ENCODE data around the gene TMEM134.
"Not testable (repeated sequence)": the region's sequence is repeated elsewhere in the genome, so short reads cannot be mapped to it uniquely, and the experiment has no call there.

The TMEM134 gene

GRCh38 chr11:67466962-67467771 is 1.9 kb downstream of the TMEM134 start:
- H3K9me3 ChIP-seq (ENCODE audit: control insufficient read depth, insufficient read depth, low read length), result no peaks in the 10 kb centered on the region
- no peaks in the 10 kb centered on the region for H3K27me3 ChIP-seq (ENCODE audit: control insufficient read depth, insufficient read depth, low read length)
- no peak for DNase-seq (ENCODE audit: low read depth, low spot score)
- no peaks in the 10 kb centered on the region for H3K36me3 ChIP-seq (ENCODE audit: control insufficient read depth, insufficient read depth, low read length)
- H3K4me1 ChIP-seq (ENCODE audit: control insufficient read depth, insufficient read depth, low read length), result no peaks in the 10 kb centered on the region; the same call in 1 of the 2 replicates
- WGBS (ENCODE audit: insufficient coverage, insufficient read length), result no CpG with 5 or more reads among the region's 11 CpGs
- no peak overlapping the region for H3K27ac ChIP-seq (ENCODE audit: low read length)
- H3K4me3 ChIP-seq (ENCODE audit: low read length), result no peak overlapping the region

GRCh38 chr11:67466367-67466766 is 2.7 kb downstream of the TMEM134 start:
- no peak for DNase-seq (ENCODE audit: low read depth, low spot score)
- Histone ChIP-seq H3K27me3 (ENCODE audit: control insufficient read depth, insufficient read depth, low read length) (no peaks in the 10 kb centered on the region), H3K4me1 (ENCODE audit: control insufficient read depth, insufficient read depth, low read length) (no peaks in the 10 kb centered on the region; the same call in 1 of the 2 replicates), H3K27ac (ENCODE audit: low read length) (no peak overlapping the region), H3K4me3 (ENCODE audit: low read length) (no peak overlapping the region), H3K36me3 (ENCODE audit: control insufficient read depth, insufficient read depth, low read length) (no peaks in the 10 kb centered on the region), H3K9me3 (ENCODE audit: control insufficient read depth, insufficient read depth, low read length) (no peaks in the 10 kb centered on the region)
- no CpG with 5 or more reads among the region's 5 CpGs for WGBS (ENCODE audit: insufficient coverage, insufficient read length)

GRCh38 chr11:67465530-67465929 is 3.5 kb downstream of the TMEM134 start:
- not testable (repeated sequence) for H3K36me3 ChIP-seq (ENCODE audit: control insufficient read depth, insufficient read depth, low read length); H3K9me3 ChIP-seq (ENCODE audit: control insufficient read depth, insufficient read depth, low read length); H3K4me1 ChIP-seq (ENCODE audit: control insufficient read depth, insufficient read depth, low read length); H3K27ac ChIP-seq (ENCODE audit: low read length); H3K27me3 ChIP-seq (ENCODE audit: control insufficient read depth, insufficient read depth, low read length); DNase-seq (ENCODE audit: low read depth, low spot score)
- no CpG with 5 or more reads among the region's 2 CpGs for WGBS (ENCODE audit: insufficient coverage, insufficient read length)
- peak overlapping the region; percentile 90; the same call in 1 of the 2 replicates for H3K4me3 ChIP-seq (ENCODE audit: low read length)

- Histone ChIP-seq H3K27ac (ENCODE audit: low read length) (no peak overlapping the region), H3K36me3 (ENCODE audit: control insufficient read depth, insufficient read depth, low read length) (no peaks in the 10 kb centered on the region), H3K9me3 (ENCODE audit: control insufficient read depth, insufficient read depth, low read length) (no peaks in the 10 kb centered on the region), H3K4me1 (ENCODE audit: control insufficient read depth, insufficient read depth, low read length) (no peaks in the 10 kb centered on the region; the same call in 1 of the 2 replicates), H3K27me3 (ENCODE audit: control insufficient read depth, insufficient read depth, low read length) (no peaks in the 10 kb centered on the region), H3K4me3 (ENCODE audit: low read length) (peak overlapping the region; percentile 90; the same call in 1 of the 2 replicates)
- WGBS (ENCODE audit: insufficient coverage, insufficient read length), result no CpG with 5 or more reads among the region's 3 CpGs
- DNase-seq (ENCODE audit: low read depth, low spot score), result no peak
Observed at GRCh38 chr11:67465189-67465510, 3.9 kb downstream of the TMEM134 start.

GRCh38 chr11:67464411-67465188 is 4.5 kb downstream of the TMEM134 start:
- H3K4me1 ChIP-seq (ENCODE audit: control insufficient read depth, insufficient read depth, low read length), result no peaks in the 10 kb centered on the region; the same call in 1 of the 2 replicates
- H3K27me3 ChIP-seq (ENCODE audit: control insufficient read depth, insufficient read depth, low read length), result no peaks in the 10 kb centered on the region
- no CpG with 5 or more reads among the region's 56 CpGs for WGBS (ENCODE audit: insufficient coverage, insufficient read length)
- no peaks in the 10 kb centered on the region for H3K9me3 ChIP-seq (ENCODE audit: control insufficient read depth, insufficient read depth, low read length)
- H3K36me3 ChIP-seq (ENCODE audit: control insufficient read depth, insufficient read depth, low read length), result no peaks in the 10 kb centered on the region
- peak; percentile 47 for DNase-seq (ENCODE audit: low read depth, low spot score)
- no peak overlapping the region for H3K27ac ChIP-seq (ENCODE audit: low read length)
- peak overlapping the region; percentile 90 for H3K4me3 ChIP-seq (ENCODE audit: low read length)

GRCh38 chr11:67463680-67464410 is 5.2 kb downstream of the TMEM134 start:
- no peaks in the 10 kb centered on the region for H3K9me3 ChIP-seq (ENCODE audit: control insufficient read depth, insufficient read depth, low read length)
- H3K4me3 ChIP-seq (ENCODE audit: low read length), result no peak overlapping the region
- WGBS (ENCODE audit: insufficient coverage, insufficient read length), result no CpG with 5 or more reads among the region's 20 CpGs
- H3K27ac ChIP-seq (ENCODE audit: low read length), result no peak overlapping the region
- H3K4me1 ChIP-seq (ENCODE audit: control insufficient read depth, insufficient read depth, low read length), result no peaks in the 10 kb centered on the region; the same call in 1 of the 2 replicates
- DNase-seq (ENCODE audit: low read depth, low spot score), result no peak
- no peaks in the 10 kb centered on the region for H3K27me3 ChIP-seq (ENCODE audit: control insufficient read depth, insufficient read depth, low read length)
- H3K36me3 ChIP-seq (ENCODE audit: control insufficient read depth, insufficient read depth, low read length), result no peaks in the 10 kb centered on the region

GRCh38 chr11:67463186-67463585 is 5.9 kb downstream of the TMEM134 start:
- Histone ChIP-seq H3K36me3 (ENCODE audit: control insufficient read depth, insufficient read depth, low read length) (no peaks in the 10 kb centered on the region), H3K9me3 (ENCODE audit: control insufficient read depth, insufficient read depth, low read length) (no peaks in the 10 kb centered on the region), H3K27ac (ENCODE audit: low read length) (no peak overlapping the region), H3K4me1 (ENCODE audit: control insufficient read depth, insufficient read depth, low read length) (no peaks in the 10 kb centered on the region; the same call in 1 of the 2 replicates), H3K4me3 (ENCODE audit: low read length) (no peak overlapping the region), H3K27me3 (ENCODE audit: control insufficient read depth, insufficient read depth, low read length) (no peaks in the 10 kb centered on the region)
- no peak for DNase-seq (ENCODE audit: low read depth, low spot score)
- no CpG with 5 or more reads among the region's 10 CpGs for WGBS (ENCODE audit: insufficient coverage, insufficient read length)

- H3K36me3 ChIP-seq (ENCODE audit: control insufficient read depth, insufficient read depth, low read length), result no peaks in the 10 kb centered on the region
- no peaks in the 10 kb centered on the region for H3K9me3 ChIP-seq (ENCODE audit: control insufficient read depth, insufficient read depth, low read length)
- DNase-seq (ENCODE audit: low read depth, low spot score), result no peak
- no CpG with 5 or more reads among the region's 19 CpGs for WGBS (ENCODE audit: insufficient coverage, insufficient read length)
- H3K27me3 ChIP-seq (ENCODE audit: control insufficient read depth, insufficient read depth, low read length), result no peaks in the 10 kb centered on the region
- H3K4me3 ChIP-seq (ENCODE audit: low read length), result no peak overlapping the region
- H3K27ac ChIP-seq (ENCODE audit: low read length), result no peak overlapping the region
- no peaks in the 10 kb centered on the region for H3K4me1 ChIP-seq (ENCODE audit: control insufficient read depth, insufficient read depth, low read length)
Observed at GRCh38 chr11:67458266-67458665, 10.8 kb downstream of the TMEM134 start.

GRCh38 chr11:67457453-67457852 is 11.6 kb downstream of the TMEM134 start:
- DNase-seq (ENCODE audit: low read depth, low spot score), result no peak
- Histone ChIP-seq H3K36me3 (ENCODE audit: control insufficient read depth, insufficient read depth, low read length) (no peaks in the 10 kb centered on the region; the same call in 1 of the 2 replicates), H3K4me1 (ENCODE audit: control insufficient read depth, insufficient read depth, low read length) (no peaks in the 10 kb centered on the region), H3K27me3 (ENCODE audit: control insufficient read depth, insufficient read depth, low read length) (no peaks in the 10 kb centered on the region), H3K27ac (ENCODE audit: low read length) (no peak overlapping the region), H3K4me3 (ENCODE audit: low read length) (no peak overlapping the region), H3K9me3 (ENCODE audit: control insufficient read depth, insufficient read depth, low read length) (no peaks in the 10 kb centered on the region)
- no CpG with 5 or more reads among the region's 12 CpGs for WGBS (ENCODE audit: insufficient coverage, insufficient read length)

- no CpG with 5 or more reads among the region's 25 CpGs for WGBS (ENCODE audit: insufficient coverage, insufficient read length)
- H3K36me3 ChIP-seq (ENCODE audit: control insufficient read depth, insufficient read depth, low read length), result no peaks in the 10 kb centered on the region; the same call in 1 of the 2 replicates
- no peak for DNase-seq (ENCODE audit: low read depth, low spot score)
Observed at GRCh38 chr11:67456068-67456705, 12.9 kb downstream of the TMEM134 start.

More at GRCh38 chr11:67456068-67456705, 12.9 kb downstream of the TMEM134 start:
- Histone ChIP-seq H3K27ac (ENCODE audit: low read length) (no peak overlapping the region), H3K4me3 (ENCODE audit: low read length) (no peak overlapping the region), H3K4me1 (ENCODE audit: control insufficient read depth, insufficient read depth, low read length) (no peaks in the 10 kb centered on the region), H3K9me3 (ENCODE audit: control insufficient read depth, insufficient read depth, low read length) (no peaks in the 10 kb centered on the region), H3K27me3 (ENCODE audit: control insufficient read depth, insufficient read depth, low read length) (no peaks in the 10 kb centered on the region)

Data from iPS DF 6.9 (cell line).